WTC11 (cell line): ENCODE measurements around the gene RXFP3. TPM values are rescaled to one million over a fixed set of nuclear protein-coding genes. Genes with fewer than 3 reads are reported as not detected.

ENCODE experiments used
- ATAC-seq: fragments of 200-7000 bp; cut with Tn5 transposase; 2 replicates; pipeline ENCODE4 v1.10.0; 2021; ENCODE audit warnings: mild to moderate bottlenecking, moderate library complexity
- CTCF ChIA-PET: fragments of 300-600 bp; sonication (Branson Sonifier 250); formaldehyde crosslinking; loops from one replicate; lab custom pipeline; 2021; ENCODE audit warnings: antibody characterized with exemption; lab: Charles Lee
- POLR2A ChIA-PET: fragments of 350-600 bp; sonication (Branson Sonifier 250); formaldehyde crosslinking; loops from one replicate; lab custom pipeline; 2021; ENCODE audit warnings: antibody characterized with exemption; lab: Charles Lee
- DNase-seq: peaks from one replicate; pipeline ENCODE4 v3.0.0; 2021; ENCODE audit warnings: low spot score
- H3K27ac Mint-ChIP-seq: 2 replicates; pipeline ENCODE4 v1.8.0; 2021; ENCODE audit warnings: mixed read lengths
- H3K27me3 Mint-ChIP-seq: 2 replicates; pipeline ENCODE4 v1.8.0; 2021; ENCODE audit warnings: low read depth, mild to moderate bottlenecking, moderate library complexity, mixed read lengths
- H3K36me3 Mint-ChIP-seq: 2 replicates; pipeline ENCODE4 v1.8.0; 2021; ENCODE audit warnings: mixed read lengths
- H3K4me1 Mint-ChIP-seq: 2 replicates; pipeline ENCODE4 v1.8.0; 2022; ENCODE audit warnings: mixed read lengths
- H3K4me3 Mint-ChIP-seq: 2 replicates; pipeline ENCODE4 v1.8.0; 2021; ENCODE audit warnings: mild to moderate bottlenecking, moderate library complexity, mixed read lengths
- H3K9me3 Mint-ChIP-seq: 2 replicates; pipeline ENCODE4 v1.8.0; 2021; ENCODE audit warnings: mixed read lengths
- ATF1 ChIP-seq: sonication (generic); formaldehyde crosslinking; IDR thresholded peaks from 2 replicates; pipeline ENCODE4 v1.8.1; 2023; ENCODE audit warnings: mild to moderate bottlenecking, moderate library complexity, missing genetic modification reagents
- ATF2 ChIP-seq: sonication (generic); formaldehyde crosslinking; IDR thresholded peaks from 2 replicates; pipeline ENCODE4 v1.8.1; 2022; ENCODE audit warnings: low read depth, missing genetic modification reagents, borderline replicate concordance
- ATF6 ChIP-seq: sonication (generic); formaldehyde crosslinking; IDR thresholded peaks from 2 replicates; pipeline ENCODE4 v1.8.1; 2023; ENCODE audit warnings: mild to moderate bottlenecking, missing genetic modification reagents
- CBFB ChIP-seq: sonication (generic); formaldehyde crosslinking; IDR thresholded peaks from 2 replicates; pipeline ENCODE4 v1.8.1; 2022; ENCODE audit warnings: mild to moderate bottlenecking, low read depth, missing genetic modification reagents
- E2F1 ChIP-seq: sonication (generic); formaldehyde crosslinking; IDR thresholded peaks from 2 replicates; pipeline ENCODE4 v1.8.0; 2022; ENCODE audit warnings: mild to moderate bottlenecking, missing genetic modification reagents
- ETV6 ChIP-seq: sonication (generic); formaldehyde crosslinking; IDR thresholded peaks from 2 replicates; pipeline ENCODE4 v1.8.1; 2022; ENCODE audit warnings: mild to moderate bottlenecking, missing genetic modification reagents
- FOXP1 ChIP-seq: sonication (generic); formaldehyde crosslinking; IDR thresholded peaks from 2 replicates; pipeline ENCODE4 v1.8.0; 2022; ENCODE audit warnings: missing genetic modification reagents, mild to moderate bottlenecking, moderate library complexity, borderline replicate concordance
- HMGA2 ChIP-seq: fragments of 250-450 bp; sonication (Bioruptor Pico); IDR thresholded peaks from 2 replicates; pipeline ENCODE4 v1.4.0; 2021; ENCODE audit warnings: mild to moderate bottlenecking, moderate library complexity
- MAX ChIP-seq: sonication (generic); formaldehyde crosslinking; IDR thresholded peaks from 2 replicates; pipeline ENCODE4 v1.8.0; 2022; ENCODE audit warnings: mild to moderate bottlenecking, missing genetic modification reagents
- NFYB ChIP-seq: sonication (generic); formaldehyde crosslinking; conservative IDR thresholded peaks from 2 replicates; pipeline ENCODE4 v1.8.0; 2022; ENCODE audit warnings: low read depth, missing genetic modification reagents
- ZBTB43 ChIP-seq: sonication (generic); formaldehyde crosslinking; IDR thresholded peaks from 2 replicates; pipeline ENCODE4 v1.8.1; 2023; ENCODE audit warnings: mild to moderate bottlenecking, missing genetic modification reagents
- ZNF121 ChIP-seq: sonication (generic); formaldehyde crosslinking; IDR thresholded peaks from 2 replicates; pipeline ENCODE4 v1.8.0; 2023; ENCODE audit warnings: missing genetic modification reagents
- ZNF281 ChIP-seq: sonication (generic); formaldehyde crosslinking; IDR thresholded peaks from 2 replicates; pipeline ENCODE4 v1.8.0; 2023; ENCODE audit warnings: mild to moderate bottlenecking, missing genetic modification reagents
- ZNF532 ChIP-seq: fragments of 250-450 bp; sonication (Bioruptor Pico); IDR thresholded peaks from 2 replicates; pipeline ENCODE4 v1.9.0; 2021; ENCODE audit warnings: mild to moderate bottlenecking, borderline replicate concordance
- total RNA-seq: library from RNA; stranded (reverse); gene quantifications from 3 replicates; pipeline ENCODE4 v1.2.3, GENCODE V29; 2021

The RXFP3 gene
- total RNA-seq, 1 experiment from 2014 or later, result 0.22 TPM

- ChIA-PET POLR2A (no interaction called here), CTCF (no interaction called here)
- Mint-ChIP-seq H3K9me3 (no peaks in the 10 kb centered on the region), H3K27ac (no peak overlapping the region), H3K4me1 (peaks cover 50% of the 10 kb centered on the region), H3K36me3 (no peaks in the 10 kb centered on the region), H3K4me3 (no peak overlapping the region), H3K27me3 (no peaks in the 10 kb centered on the region)
- ATAC-seq (no peak), DNase-seq (no peak)
- TF ChIP-seq ATF6 (CRISPR knock-in tag), result no peak
- no peak for TF ChIP-seq CBFB (CRISPR knock-in tag)
- TF ChIP-seq ETV6, result no peak
- no peak for TF ChIP-seq ZBTB43 (CRISPR knock-in tag)
- no peak for TF ChIP-seq FOXP1 (CRISPR knock-in tag)
- no peak for TF ChIP-seq HMGA2
- TF ChIP-seq ZNF532, result no peak
- no peak for TF ChIP-seq NFYB
- no peak for TF ChIP-seq ATF1 (CRISPR knock-in tag)
- no peak for TF ChIP-seq E2F1 (CRISPR knock-in tag)
- TF ChIP-seq ZNF281, result no peak
- TF ChIP-seq ZNF121, result no peak
- TF ChIP-seq MAX (CRISPR knock-in tag), result no peak
- TF ChIP-seq ATF2, result no peak
Measured at GRCh38 chr5:33973271-33973670, 37.1 kb downstream of the RXFP3 start.
